ENCODE measurements around the gene MYL6B. TPM values are rescaled to one million over a fixed set of nuclear protein-coding genes. Genes with fewer than 3 reads are reported as not detected.

The MYL6B gene
- total RNA-seq, 2 donors from 2014 or later = 36.1 to 55.1 TPM

DNA sequence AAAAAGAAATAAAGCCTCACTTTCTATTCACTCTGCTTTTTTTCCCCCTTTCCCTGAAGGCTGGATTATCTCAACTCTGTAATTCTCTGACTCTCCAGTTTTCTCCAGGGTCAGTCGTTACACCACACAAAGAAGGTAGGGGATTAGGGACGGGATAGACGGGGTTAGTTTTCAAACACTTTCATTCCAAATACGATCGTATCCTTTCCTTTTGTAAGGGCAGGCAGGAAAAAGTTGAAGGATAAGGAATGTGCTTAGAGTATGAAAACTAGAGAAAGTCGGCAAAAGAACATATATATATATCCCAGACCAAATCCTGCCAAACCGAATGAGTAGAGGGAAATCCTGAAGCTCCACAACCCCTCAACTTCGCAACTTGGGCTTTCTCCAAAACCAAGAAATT lies 24.9 kb upstream of the MYL6B start:
- DNase-seq (ENCODE audit: low spot score) = no peak
- Histone ChIP-seq H3K36me3 (peaks cover 13% of the 10 kb centered on the region), H3K9me3 (no peaks in the 10 kb centered on the region), H3K27ac (peak overlapping the region; percentile 81 to 87), H3K27me3 (no peaks in the 10 kb centered on the region), H3K4me3 (peak overlapping the region; percentile 25 to 77), H3K4me1 (peaks cover 0 to 46% of the 10 kb centered on the region in 2 donors)
- TF ChIP-seq, protein P1, sequence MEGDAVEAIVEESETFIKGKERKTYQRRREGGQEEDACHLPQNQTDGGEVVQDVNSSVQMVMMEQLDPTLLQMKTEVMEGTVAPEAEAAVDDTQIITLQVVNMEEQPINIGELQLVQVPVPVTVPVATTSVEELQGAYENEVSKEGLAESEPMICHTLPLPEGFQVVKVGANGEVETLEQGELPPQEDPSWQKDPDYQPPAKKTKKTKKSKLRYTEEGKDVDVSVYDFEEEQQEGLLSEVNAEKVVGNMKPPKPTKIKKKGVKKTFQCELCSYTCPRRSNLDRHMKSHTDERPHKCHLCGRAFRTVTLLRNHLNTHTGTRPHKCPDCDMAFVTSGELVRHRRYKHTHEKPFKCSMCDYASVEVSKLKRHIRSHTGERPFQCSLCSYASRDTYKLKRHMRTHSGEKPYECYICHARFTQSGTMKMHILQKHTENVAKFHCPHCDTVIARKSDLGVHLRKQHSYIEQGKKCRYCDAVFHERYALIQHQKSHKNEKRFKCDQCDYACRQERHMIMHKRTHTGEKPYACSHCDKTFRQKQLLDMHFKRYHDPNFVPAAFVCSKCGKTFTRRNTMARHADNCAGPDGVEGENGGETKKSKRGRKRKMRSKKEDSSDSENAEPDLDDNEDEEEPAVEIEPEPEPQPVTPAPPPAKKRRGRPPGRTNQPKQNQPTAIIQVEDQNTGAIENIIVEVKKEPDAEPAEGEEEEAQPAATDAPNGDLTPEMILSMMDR (IDR thresholded peaks at IDR 0.05) = no peak

DNA sequence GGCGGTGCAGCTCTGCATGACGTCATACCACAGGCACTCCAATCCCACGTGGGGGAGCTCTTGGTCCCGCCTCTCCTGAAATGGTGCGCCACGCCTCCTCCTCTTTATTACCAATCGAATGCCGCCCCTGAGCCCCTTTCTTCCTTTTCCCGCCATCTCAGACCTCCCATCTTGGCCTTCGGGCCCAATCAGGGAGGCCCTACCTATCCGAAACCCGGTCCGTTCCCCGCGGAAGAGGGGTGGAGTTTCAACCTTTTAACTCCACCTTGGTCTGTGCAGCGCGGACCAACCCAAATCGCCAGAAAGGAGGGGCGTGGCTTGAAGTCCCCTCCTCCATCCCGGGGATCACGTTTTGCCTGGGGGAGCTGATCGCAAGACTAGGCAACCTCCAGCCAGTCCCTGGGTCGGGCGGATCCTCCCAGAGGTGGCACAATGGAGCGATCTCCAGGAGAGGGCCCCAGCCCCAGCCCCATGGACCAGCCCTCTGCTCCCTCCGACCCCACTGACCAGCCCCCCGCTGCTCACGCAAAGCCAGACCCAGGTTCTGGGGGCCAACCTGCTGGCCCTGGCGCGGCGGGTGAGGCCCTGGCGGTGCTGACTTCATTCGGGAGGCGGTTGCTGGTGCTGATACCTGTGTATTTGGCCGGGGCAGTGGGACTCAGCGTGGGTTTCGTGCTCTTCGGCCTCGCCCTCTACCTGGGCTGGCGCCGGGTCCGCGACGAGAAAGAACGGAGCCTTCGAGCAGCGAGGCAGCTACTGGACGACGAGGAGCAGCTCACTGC lies 24.3 kb upstream of the MYL6B start, which contains the start of gene ESYT1:
Gene ESYT1, plus strand, starts transcription at position 380 of the 782 bp plus-strand sequence. Its CDS starts 53 bp downstream, at position 433.
- Histone ChIP-seq H3K27me3 (no peaks in the 10 kb centered on the region), H3K36me3 (peaks cover 19% of the 10 kb centered on the region), H3K9me3 (no peaks in the 10 kb centered on the region), H3K4me3 (peak within 1 kb of the TSS; percentile 67 to 77), H3K4me1 (peaks cover 0 to 40% of the 10 kb centered on the region in 2 donors), H3K27ac (peak within 1 kb of the TSS; percentile 90)
- DNase-seq (ENCODE audit: low spot score) = peak; percentile 100
- TF ChIP-seq, protein P1 (IDR thresholded peaks at IDR 0.05) = no peak

DNA sequence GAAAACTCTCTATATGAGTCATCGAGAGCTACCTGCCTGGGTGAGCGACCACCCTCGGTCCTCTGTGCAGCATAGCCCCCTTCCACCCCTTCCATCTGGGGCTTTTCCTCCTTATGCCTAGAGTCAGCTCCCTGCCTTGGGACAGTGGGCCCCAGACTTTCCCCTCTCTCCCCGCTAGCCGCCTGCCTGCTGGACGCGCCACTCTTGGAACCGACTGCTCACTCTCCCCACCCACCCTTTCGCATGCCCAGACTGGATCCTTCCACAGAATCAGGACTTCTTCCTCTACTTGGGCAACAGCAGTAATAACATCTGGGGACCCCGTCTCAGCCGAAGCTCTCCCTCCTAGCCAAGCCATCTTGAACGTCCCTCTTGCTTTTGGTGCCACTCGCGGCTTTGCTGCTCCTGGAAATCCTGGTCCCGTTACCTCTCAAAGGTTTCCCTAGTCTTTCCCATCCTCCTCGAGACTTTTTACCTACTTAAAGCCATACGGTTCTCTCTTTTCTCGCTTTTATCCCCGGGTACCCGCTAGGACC lies 23.6 kb upstream of the MYL6B start:
- DNase-seq (ENCODE audit: low spot score) = no peak
- TF ChIP-seq, protein P1 (IDR thresholded peaks at IDR 0.05) = no peak

DNA sequence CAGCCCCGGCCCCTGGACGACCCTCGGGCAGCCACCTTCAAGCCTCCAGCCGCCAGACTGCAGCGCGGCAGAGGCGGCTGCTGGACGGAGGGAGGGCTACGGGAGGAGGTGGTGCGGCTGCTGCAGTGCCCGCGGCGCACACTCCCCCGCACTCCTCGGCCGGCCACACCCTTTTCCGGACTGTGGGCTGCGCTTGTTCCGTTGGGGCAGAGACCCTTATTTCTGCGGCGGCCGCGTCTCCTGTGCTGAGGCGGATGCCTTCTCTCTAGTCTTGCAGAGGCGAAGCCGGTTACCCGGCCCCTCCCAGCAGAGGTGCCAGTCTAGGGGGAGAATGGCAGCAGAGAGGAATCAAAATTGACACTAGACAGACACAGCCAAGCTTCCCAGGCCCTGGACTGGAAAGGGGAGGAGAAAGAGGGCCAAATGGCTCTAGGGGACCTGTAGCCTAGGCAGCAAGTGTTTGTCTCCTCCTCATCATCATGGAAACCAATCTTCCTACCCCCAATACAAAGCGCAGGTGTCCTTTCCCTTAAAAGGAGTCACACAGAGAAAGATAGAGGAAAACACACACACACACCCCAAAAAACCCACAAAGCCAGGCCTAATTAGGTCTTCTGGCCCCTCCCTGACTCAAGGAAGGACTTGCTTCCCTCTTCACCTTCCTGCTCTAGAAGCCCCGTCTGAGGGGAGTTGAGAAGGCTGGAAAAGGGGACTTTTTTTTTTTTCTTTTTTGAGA lies 23.0 kb upstream of the MYL6B start:
- peak overlapping the region; percentile 90 for H3K27ac ChIP-seq
- peaks cover 0 to 40% of the 10 kb centered on the region in 2 donors for H3K4me1 ChIP-seq
- no peaks in the 10 kb centered on the region for H3K9me3 ChIP-seq
- no peaks in the 10 kb centered on the region for H3K27me3 ChIP-seq
- H3K36me3 ChIP-seq = peaks cover 31% of the 10 kb centered on the region
- peak; percentile 74 for DNase-seq (ENCODE audit: low spot score)
- TF ChIP-seq, protein P1 (IDR thresholded peaks at IDR 0.05) = no peak
- H3K4me3 ChIP-seq = peak overlapping the region; percentile 67 to 77

More for the DNA sequence above, 23.6 kb upstream of the MYL6B start:
- no peaks in the 10 kb centered on the region for H3K9me3 ChIP-seq
- peak overlapping the region; percentile 67 to 77 for H3K4me3 ChIP-seq
- H3K27ac ChIP-seq = peak overlapping the region; percentile 90
- peaks cover 25% of the 10 kb centered on the region for H3K36me3 ChIP-seq
- H3K4me1 ChIP-seq = peaks cover 0 to 40% of the 10 kb centered on the region in 2 donors
- no peaks in the 10 kb centered on the region for H3K27me3 ChIP-seq

DNA sequence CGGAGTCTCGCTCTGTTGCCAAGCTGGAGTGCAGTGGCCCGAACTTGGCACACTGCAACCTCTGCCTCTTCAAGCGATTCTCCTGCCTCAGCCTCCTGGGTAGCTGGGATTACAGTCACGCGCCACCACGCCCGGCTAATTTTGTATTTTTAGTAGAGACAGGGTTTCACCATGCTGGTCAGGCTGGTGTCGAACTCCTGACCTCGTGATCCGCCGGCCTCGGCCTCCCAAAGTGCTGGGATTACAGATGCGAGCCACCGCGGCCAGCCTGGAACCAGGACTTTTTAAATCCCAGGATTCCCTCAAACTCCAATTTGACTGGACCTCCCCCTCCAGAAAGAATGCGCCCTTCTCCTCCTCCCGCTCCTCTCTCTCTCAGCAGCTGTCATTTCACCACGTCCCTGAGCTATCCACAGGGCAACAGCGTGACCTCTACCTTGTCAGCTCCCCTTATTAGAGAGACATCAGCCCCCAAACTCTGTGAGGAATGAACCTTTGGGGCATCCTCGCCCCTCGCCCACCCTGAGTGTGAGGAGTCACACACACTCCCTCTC lies 22.4 kb upstream of the MYL6B start:
- Histone ChIP-seq H3K9me3 (no peaks in the 10 kb centered on the region), H3K4me3 (peak overlapping the region; percentile 67 to 77), H3K27me3 (no peaks in the 10 kb centered on the region), H3K4me1 (peaks cover 0 to 40% of the 10 kb centered on the region in 2 donors), H3K27ac (peak overlapping the region; percentile 90), H3K36me3 (peaks cover 37% of the 10 kb centered on the region)
- no peak for DNase-seq (ENCODE audit: low spot score)
- TF ChIP-seq, protein P1 (IDR thresholded peaks at IDR 0.05) = no peak

Measured in right atrium auricular region (tissue), 2 donors.